ENCODE measurements around the gene YY1AP1.
"Not testable (repeated sequence)": the region's sequence is repeated elsewhere in the genome, so short reads cannot be mapped to it uniquely, and the experiment has no call there.

Gene YY1AP1

DNA sequence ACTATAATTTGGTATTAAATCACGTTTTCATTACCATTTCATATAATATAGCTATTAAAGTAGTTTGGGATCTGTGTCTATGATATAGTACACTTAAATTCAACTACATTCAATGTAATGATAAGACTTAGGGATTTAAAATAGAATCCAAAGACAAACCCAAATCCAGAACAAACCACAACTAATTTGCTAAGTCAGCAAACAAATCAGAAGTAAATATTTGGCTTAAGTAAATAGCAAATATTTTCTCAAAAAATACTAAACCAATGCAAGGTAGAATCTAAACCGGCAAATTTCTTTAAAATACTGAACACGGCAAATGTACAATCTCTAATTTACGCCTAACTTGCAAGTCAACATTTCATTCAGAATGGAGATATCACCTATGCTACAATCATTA, 16.8 kb downstream of the YY1AP1 start:
- Histone ChIP-seq H4K20me1 (ENCODE audit: control insufficient read depth, insufficient read depth, low read depth, low read length) (no peaks in the 10 kb centered on the region), H3K27ac (ENCODE audit: low read depth, low read length) (no peak overlapping the region), H3K36me3 (ENCODE audit: control insufficient read depth, low read length) (peaks cover 83% of the 10 kb centered on the region), H3K9me2 (replicated peaks; ENCODE audit: control insufficient read depth, low read length) (no peaks in the 10 kb centered on the region), H3K79me2 (ENCODE audit: control insufficient read depth, low read length) (no peaks in the 10 kb centered on the region), H3K27me3 (ENCODE audit: control insufficient read depth, low read length) (no peaks in the 10 kb centered on the region), H3F3A (ENCODE audit: control insufficient read depth, insufficient read depth) (no peaks in the 10 kb centered on the region), H3K4me1 (ENCODE audit: control insufficient read depth, low read length) (no peaks in the 10 kb centered on the region), H3K9me3 (ENCODE audit: control insufficient read depth, insufficient read depth, low read length) (no peaks in the 10 kb centered on the region), H3K4me3 (ENCODE audit: low read length) (no peak overlapping the region), H3K4me2 (ENCODE audit: low read length) (no peak overlapping the region)
- TF ChIP-seq, protein P1, sequence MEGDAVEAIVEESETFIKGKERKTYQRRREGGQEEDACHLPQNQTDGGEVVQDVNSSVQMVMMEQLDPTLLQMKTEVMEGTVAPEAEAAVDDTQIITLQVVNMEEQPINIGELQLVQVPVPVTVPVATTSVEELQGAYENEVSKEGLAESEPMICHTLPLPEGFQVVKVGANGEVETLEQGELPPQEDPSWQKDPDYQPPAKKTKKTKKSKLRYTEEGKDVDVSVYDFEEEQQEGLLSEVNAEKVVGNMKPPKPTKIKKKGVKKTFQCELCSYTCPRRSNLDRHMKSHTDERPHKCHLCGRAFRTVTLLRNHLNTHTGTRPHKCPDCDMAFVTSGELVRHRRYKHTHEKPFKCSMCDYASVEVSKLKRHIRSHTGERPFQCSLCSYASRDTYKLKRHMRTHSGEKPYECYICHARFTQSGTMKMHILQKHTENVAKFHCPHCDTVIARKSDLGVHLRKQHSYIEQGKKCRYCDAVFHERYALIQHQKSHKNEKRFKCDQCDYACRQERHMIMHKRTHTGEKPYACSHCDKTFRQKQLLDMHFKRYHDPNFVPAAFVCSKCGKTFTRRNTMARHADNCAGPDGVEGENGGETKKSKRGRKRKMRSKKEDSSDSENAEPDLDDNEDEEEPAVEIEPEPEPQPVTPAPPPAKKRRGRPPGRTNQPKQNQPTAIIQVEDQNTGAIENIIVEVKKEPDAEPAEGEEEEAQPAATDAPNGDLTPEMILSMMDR (IDR thresholded peaks at IDR 0.05; ENCODE audit: low read depth, low read length, poor library complexity, severe bottlenecking), result no peak

DNA sequence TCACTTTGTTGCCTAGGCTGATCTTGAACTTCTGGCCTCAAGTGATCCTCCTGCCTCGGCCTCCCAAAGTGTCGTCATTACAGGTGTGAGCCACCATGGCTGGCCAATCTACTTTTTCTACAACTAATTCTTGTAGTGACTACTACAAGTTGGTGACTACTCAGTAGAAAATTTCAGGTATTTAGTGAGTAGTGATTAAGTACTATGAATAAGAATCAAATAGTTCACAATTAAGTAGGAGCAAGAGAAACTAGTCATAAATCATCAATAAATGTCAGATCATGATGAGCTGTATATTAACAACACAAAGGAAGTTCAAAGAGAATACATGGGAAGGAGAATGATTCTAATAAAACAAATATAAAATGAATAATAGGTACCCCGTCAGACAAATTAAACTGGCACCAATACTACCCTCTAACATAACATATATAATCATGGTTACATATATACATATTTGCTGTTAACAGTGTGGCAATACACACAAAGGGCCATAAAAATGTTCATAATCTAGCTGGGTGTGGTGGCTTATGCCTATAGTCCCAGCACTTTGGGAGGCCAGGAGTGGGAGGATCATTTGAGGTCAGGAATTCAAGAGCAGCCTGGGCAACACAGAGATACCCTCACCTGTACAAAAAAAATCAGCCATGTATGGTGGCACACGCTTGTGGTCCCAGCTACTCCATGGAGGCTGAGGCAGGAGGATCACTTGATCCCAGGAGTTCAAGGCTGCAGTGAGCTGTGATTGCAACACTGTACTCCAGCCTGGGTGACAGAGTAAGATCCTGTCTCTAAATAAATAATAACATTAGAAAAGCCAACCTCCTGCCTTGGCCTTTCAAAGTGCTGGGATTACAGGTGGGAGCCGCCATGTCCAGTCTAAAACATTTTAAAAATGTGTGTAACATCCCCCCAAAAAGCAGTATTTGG, 19.1 kb downstream of the YY1AP1 start:
- Histone ChIP-seq H3K9me2 (replicated peaks; ENCODE audit: control insufficient read depth, low read length) (no peaks in the 10 kb centered on the region), H3K4me2 (ENCODE audit: low read length) (no peak overlapping the region), H3K36me3 (ENCODE audit: control insufficient read depth, low read length) (peaks cover 82% of the 10 kb centered on the region), H3K4me3 (ENCODE audit: low read length) (no peak overlapping the region), H3K27ac (ENCODE audit: low read depth, low read length) (no peak overlapping the region), H4K20me1 (ENCODE audit: control insufficient read depth, insufficient read depth, low read depth, low read length) (no peaks in the 10 kb centered on the region), H3K27me3 (ENCODE audit: control insufficient read depth, low read length) (no peaks in the 10 kb centered on the region), H3K9me3 (ENCODE audit: control insufficient read depth, insufficient read depth, low read length) (no peaks in the 10 kb centered on the region), H3F3A (ENCODE audit: control insufficient read depth, insufficient read depth) (no peaks in the 10 kb centered on the region), H3K79me2 (ENCODE audit: control insufficient read depth, low read length) (no peaks in the 10 kb centered on the region), H3K4me1 (ENCODE audit: control insufficient read depth, low read length) (no peaks in the 10 kb centered on the region)
- TF ChIP-seq, protein P1 (IDR thresholded peaks at IDR 0.05; ENCODE audit: low read depth, low read length, poor library complexity, severe bottlenecking), result no peak
- TF ChIP-seq EZH2phosphoT487 (IDR thresholded peaks at IDR 0.05; ENCODE audit: borderline replicate concordance, low read length), result no peak

DNA sequence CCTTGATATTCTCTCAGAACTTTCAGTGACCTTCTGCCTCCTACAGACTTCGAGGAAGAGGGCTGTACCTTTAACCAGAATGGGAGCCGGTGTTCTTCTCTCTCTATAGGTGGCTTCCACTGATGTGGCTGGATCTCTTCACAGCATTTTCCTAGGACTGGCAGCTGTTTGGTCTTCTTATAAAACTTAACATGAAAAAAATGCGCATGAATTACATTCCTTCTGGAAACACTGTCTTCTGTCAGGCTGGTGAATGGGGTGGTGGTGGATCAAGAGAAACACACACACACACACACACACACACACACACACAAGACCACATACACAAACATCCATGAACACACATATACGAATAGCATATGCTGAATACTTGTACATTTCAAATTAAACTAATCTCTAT, 27.3 kb downstream of the YY1AP1 start:
- not testable (repeated sequence) for H3F3A ChIP-seq (ENCODE audit: control insufficient read depth, insufficient read depth); H3K79me2 ChIP-seq (ENCODE audit: control insufficient read depth, low read length); H3K4me3 ChIP-seq (ENCODE audit: low read length); H3K27me3 ChIP-seq (ENCODE audit: control insufficient read depth, low read length); H3K4me2 ChIP-seq (ENCODE audit: low read length); H4K20me1 ChIP-seq (ENCODE audit: control insufficient read depth, insufficient read depth, low read depth, low read length); H3K27ac ChIP-seq (ENCODE audit: low read depth, low read length); H3K4me1 ChIP-seq (ENCODE audit: control insufficient read depth, low read length); H3K9me3 ChIP-seq (ENCODE audit: control insufficient read depth, insufficient read depth, low read length); H3K9me2 ChIP-seq (replicated peaks; ENCODE audit: control insufficient read depth, low read length)
- H3K36me3 ChIP-seq (ENCODE audit: control insufficient read depth, low read length), result peaks cover 65% of the 10 kb centered on the region

DNA sequence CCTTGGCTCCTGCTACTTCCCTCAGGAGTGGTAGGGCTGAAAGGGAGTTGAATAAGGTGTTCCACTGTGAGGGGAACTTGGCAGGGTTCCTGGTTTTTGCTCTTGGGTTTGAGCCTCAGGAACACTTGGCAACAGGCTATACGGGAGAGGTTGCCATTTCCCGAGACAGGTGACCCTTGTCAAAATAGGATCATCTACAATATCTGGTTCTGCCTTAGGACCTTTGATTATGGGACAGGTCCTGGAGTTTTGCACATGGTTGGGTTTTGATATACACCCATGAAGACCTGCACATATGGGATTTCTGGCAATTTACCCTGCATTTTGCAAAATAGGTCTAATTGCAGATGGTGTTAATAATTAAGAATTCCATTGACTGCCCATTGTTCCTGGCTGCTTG, 31.1 kb downstream of the YY1AP1 start:
- no peaks in the 10 kb centered on the region for H3K4me1 ChIP-seq (ENCODE audit: control insufficient read depth, low read length)
- H3K9me2 ChIP-seq (replicated peaks; ENCODE audit: control insufficient read depth, low read length), result no peaks in the 10 kb centered on the region
- no peak overlapping the region for H3K4me2 ChIP-seq (ENCODE audit: low read length)
- H3K27me3 ChIP-seq (ENCODE audit: control insufficient read depth, low read length), result 0 out of 2 replicates have a peak, but pooled peaks cover 3% of the 10 kb centered on the region
- H4K20me1 ChIP-seq (ENCODE audit: control insufficient read depth, insufficient read depth, low read depth, low read length), result no peaks in the 10 kb centered on the region
- H3K79me2 ChIP-seq (ENCODE audit: control insufficient read depth, low read length), result no peaks in the 10 kb centered on the region
- TF ChIP-seq EZH2phosphoT487 (IDR thresholded peaks at IDR 0.05; ENCODE audit: borderline replicate concordance, low read length), result no peak
- TF ChIP-seq, protein P1 (IDR thresholded peaks at IDR 0.05; ENCODE audit: low read depth, low read length, poor library complexity, severe bottlenecking), result no peak
- H3F3A ChIP-seq (ENCODE audit: control insufficient read depth, insufficient read depth), result no peaks in the 10 kb centered on the region
- H3K36me3 ChIP-seq (ENCODE audit: control insufficient read depth, low read length), result peaks cover 36% of the 10 kb centered on the region
- H3K4me3 ChIP-seq (ENCODE audit: low read length), result no peak overlapping the region
- no peak overlapping the region for H3K27ac ChIP-seq (ENCODE audit: low read depth, low read length)
- no peaks in the 10 kb centered on the region for H3K9me3 ChIP-seq (ENCODE audit: control insufficient read depth, insufficient read depth, low read length)

Measured in DOHH2 (cell line).